K562 (cell line): ENCODE results near the gene GLYAT. TPM values are rescaled to one million over a fixed set of nuclear protein-coding genes. Genes with fewer than 3 reads are reported as not detected.

Source experiments
- E2F3 ChIP-seq: fragments of 250-450 bp; sonication (Bioruptor Pico); IDR thresholded peaks from 2 replicates; pipeline ENCODE4 v1.4.0; 2020; ENCODE audit warnings: mild to moderate bottlenecking
- EHMT2 ChIP-seq: fragments of 450-650 bp; IDR thresholded peaks from 2 replicates; pipeline ENCODE4 v1.6.1; 2018; ENCODE audit warnings: antibody characterized with exemption
- ELF1 ChIP-seq: fragments of 200-800 bp; sonication (Bioruptor generic); IDR thresholded peaks from 2 replicates; pipeline ENCODE4 v1.6.1; 2016; ENCODE audit warnings: missing genetic modification characterization, missing compliant biosample characterization
- GABPA ChIP-seq: fragments of 200-800 bp; sonication (Bioruptor generic); conservative IDR thresholded peaks from 2 replicates; pipeline ENCODE4 v1.6.1; 2016; ENCODE audit warnings: low read depth, missing genetic modification characterization, missing compliant biosample characterization
- HOXB6 ChIP-seq: fragments of 250-450 bp; sonication (Bioruptor Pico); IDR thresholded peaks from 2 replicates; pipeline ENCODE4 v1.5.1; 2022; ENCODE audit warnings: mild to moderate bottlenecking, borderline replicate concordance
- MBD2 ChIP-seq: sonication (generic); IDR thresholded peaks from 2 replicates; pipeline ENCODE4 v1.6.1; 2016; ENCODE audit warnings: low read depth, borderline replicate concordance
- MEF2A ChIP-seq: IDR thresholded peaks from 2 replicates; pipeline ENCODE4 v1.6.1; 2011; ENCODE audit warnings: low read depth, mild to moderate bottlenecking, low read length, moderate library complexity; ENCODE audit not compliant: control insufficient read depth
- MLX ChIP-seq, 2 experiments: fragments of 450-650 bp in 1 of 2; sonication (generic) in 1 of 2; formaldehyde crosslinking; conservative IDR thresholded peaks; 2 replicates each; pipeline versions ENCODE4 v1.4.0 to v1.8.1; 2020 to 2022; ENCODE audit warnings: mild to moderate bottlenecking in 1 of 2, missing genetic modification reagents in 1 of 2
- NCOA6 ChIP-seq: fragments of 450-650 bp; IDR thresholded peaks from 2 replicates; pipeline ENCODE4 v1.6.1; 2017; ENCODE audit warnings: mild to moderate bottlenecking
- RBM15 ChIP-seq: fragments of 200-400 bp; formaldehyde crosslinking; IDR thresholded peaks from 2 replicates; pipeline ENCODE4 v1.6.1; 2018; ENCODE audit warnings: mild to moderate bottlenecking, low read length, moderate library complexity; ENCODE audit not compliant: insufficient read depth
- SIN3A ChIP-seq, 2 experiments: fragments of 150-350 bp in 1 of 2; IDR thresholded peaks; 2 replicates each; pipeline ENCODE4 v1.6.1; 2011 to 2016; ENCODE audit warnings: borderline replicate concordance in 2 of 2, low read depth in 2 of 2, low read length in 2 of 2, mild to moderate bottlenecking in 2 of 2, moderate library complexity in 2 of 2; ENCODE audit not compliant: control insufficient read depth in 1 of 2
- SMAD2 ChIP-seq: fragments of 150-350 bp; IDR thresholded peaks from 2 replicates; pipeline ENCODE4 v1.6.1; 2014; ENCODE audit warnings: low read depth, mild to moderate bottlenecking, low read length
- SRSF9 ChIP-seq: fragments of 200-400 bp; formaldehyde crosslinking; IDR thresholded peaks from 2 replicates; pipeline ENCODE4 v1.6.1; 2017; ENCODE audit warnings: low read depth, low read length, borderline replicate concordance
- TEAD4 ChIP-seq, 2 experiments: sonication (generic) in 1 of 2; formaldehyde crosslinking in 1 of 2; IDR thresholded peaks; 2 replicates each; pipeline versions ENCODE4 v1.6.1 to v1.8.0; 2012 to 2022; ENCODE audit warnings: borderline replicate concordance in 1 of 2, inconsistent platforms in 1 of 2, low read length in 1 of 2, mild to moderate bottlenecking in 1 of 2, missing genetic modification reagents in 1 of 2
- polyA plus RNA-seq, 8 experiments: library from polyadenylated mRNA; depleted of rRNA in 4 of 8; stranded (reverse) in 5 of 8; unstranded in 3 of 8; fragments of >200 nt; fragmentation: Nextera tagmentation in 2 of 8; fragmentation: Illumina TruSeq in 1 of 8; extraction: Ambion mirVana in 2 of 8; extraction: Trizol in 1 of 8; gene quantifications; 2 replicates each; pipeline versions ENCODE4 v1.2.1 to v1.2.3, GENCODE V29; 2011 to 2014; ENCODE audit warnings: inconsistent platforms in 1 of 8, missing spikeins in 1 of 8
- total RNA-seq, 7 experiments: library from RNA; depleted of rRNA in 6 of 7; stranded (reverse); fragments of >200 nt in 6 of 7; fragmentation: Illumina TruSeq in 2 of 7; extraction: Trizol in 2 of 7; gene quantifications; 2 replicates each; pipeline versions ENCODE4 v1.2.1 to v1.2.3, GENCODE V29; 2011 to 2021; ENCODE audit warnings: low replicate concordance in 1 of 7
- TF ChIP-seq, protein P1 (sequence below): fragments of 250-450 bp; sonication (Bioruptor Pico); IDR thresholded peaks from 2 replicates; pipeline ENCODE4 v1.5.0; 2020; ENCODE audit warnings: mild to moderate bottlenecking
- TF ChIP-seq, protein P2 (sequence below): fragments of 200-800 bp; sonication (Bioruptor generic); IDR thresholded peaks from 2 replicates; pipeline ENCODE4 v1.6.1; 2017; ENCODE audit warnings: missing genetic modification characterization, missing compliant biosample characterization
- TF ChIP-seq, protein P3 (sequence below), 2 experiments: fragments of 450-650 bp; IDR thresholded peaks; 2 replicates each; pipeline ENCODE4 v1.6.1; 2018; ENCODE audit warnings: mild to moderate bottlenecking in 2 of 2, low read depth in 1 of 2; ENCODE audit not compliant: partially characterized antibody in 2 of 2

GLYAT gene
- total and polyA plus RNA-seq, 9 of the 15 experiments (the other 6 are each of a cell fraction or from before 2014, with no cell fraction given), result not detected

DNA sequence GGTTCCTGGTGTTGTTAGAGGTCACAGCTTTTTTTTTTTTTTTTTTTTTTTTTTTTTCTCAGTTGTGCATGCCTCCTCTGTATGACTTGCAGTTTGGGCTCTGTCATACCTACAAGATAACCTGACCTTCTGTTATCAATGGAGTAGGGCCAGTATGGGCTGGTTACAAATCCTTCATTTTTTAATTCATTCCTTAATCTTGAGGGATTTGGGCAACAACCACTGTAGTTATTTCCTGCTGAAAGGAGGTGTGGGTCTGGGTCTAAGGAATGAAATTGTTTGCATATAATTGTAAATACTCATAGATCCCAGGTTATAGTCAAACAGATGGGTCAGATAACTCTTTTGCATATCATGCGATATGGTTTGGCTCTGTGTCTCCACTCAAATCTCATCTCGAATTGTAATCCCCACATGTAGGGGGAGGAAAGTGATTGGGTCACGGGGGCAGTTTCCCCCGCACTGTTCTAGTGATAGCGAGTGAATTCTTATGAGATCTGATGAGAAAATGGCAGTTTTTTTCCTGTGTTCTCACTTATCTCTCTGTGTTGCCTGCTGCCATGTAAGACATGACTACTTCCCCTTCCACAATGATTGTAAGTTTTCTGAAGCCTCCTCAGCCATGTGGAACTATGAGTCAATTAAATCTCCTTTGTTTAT is 14.1 kb upstream of the GLYAT start (continued):
- TF ChIP-seq SMAD2 (no peak), RBM15 (no peak), EHMT2 (peak; percentile 76), MBD2 (no peak), NCOA6 (no peak), E2F3 (CRISPR knock-in tag) (no peak), SIN3A (IDR thresholded peaks at IDR 0.05; ENCODE audit: borderline replicate concordance in 2 of 2, control insufficient read depth in 1 of 2, low read depth in 2 of 2, low read length in 2 of 2) (no peak), ELF1 (tag) (peak; percentile 44), GABPA (peak; percentile 36; the same call in 1 of the 2 replicates), SRSF9 (no peak), TEAD4 (IDR thresholded peaks at IDR 0.05; ENCODE audit: low read length) (peak; percentile 80), TEAD4 (CRISPR knock-in tag; IDR thresholded peaks at IDR 0.05; ENCODE audit: borderline replicate concordance) (no peak), MLX (CRISPR knock-in tag; conservative IDR thresholded peaks at IDR 0.05) (no peak), MEF2A (no peak), HOXB6 (no peak)
- TF ChIP-seq, protein P1, sequence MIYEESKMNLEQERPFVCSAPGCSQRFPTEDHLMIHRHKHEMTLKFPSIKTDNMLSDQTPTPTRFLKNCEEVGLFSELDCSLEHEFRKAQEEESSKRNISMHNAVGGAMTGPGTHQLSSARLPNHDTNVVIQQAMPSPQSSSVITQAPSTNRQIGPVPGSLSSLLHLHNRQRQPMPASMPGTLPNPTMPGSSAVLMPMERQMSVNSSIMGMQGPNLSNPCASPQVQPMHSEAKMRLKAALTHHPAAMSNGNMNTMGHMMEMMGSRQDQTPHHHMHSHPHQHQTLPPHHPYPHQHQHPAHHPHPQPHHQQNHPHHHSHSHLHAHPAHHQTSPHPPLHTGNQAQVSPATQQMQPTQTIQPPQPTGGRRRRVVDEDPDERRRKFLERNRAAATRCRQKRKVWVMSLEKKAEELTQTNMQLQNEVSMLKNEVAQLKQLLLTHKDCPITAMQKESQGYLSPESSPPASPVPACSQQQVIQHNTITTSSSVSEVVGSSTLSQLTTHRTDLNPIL (CRISPR knock-in tag), result no peak
- TF ChIP-seq, protein P2, sequence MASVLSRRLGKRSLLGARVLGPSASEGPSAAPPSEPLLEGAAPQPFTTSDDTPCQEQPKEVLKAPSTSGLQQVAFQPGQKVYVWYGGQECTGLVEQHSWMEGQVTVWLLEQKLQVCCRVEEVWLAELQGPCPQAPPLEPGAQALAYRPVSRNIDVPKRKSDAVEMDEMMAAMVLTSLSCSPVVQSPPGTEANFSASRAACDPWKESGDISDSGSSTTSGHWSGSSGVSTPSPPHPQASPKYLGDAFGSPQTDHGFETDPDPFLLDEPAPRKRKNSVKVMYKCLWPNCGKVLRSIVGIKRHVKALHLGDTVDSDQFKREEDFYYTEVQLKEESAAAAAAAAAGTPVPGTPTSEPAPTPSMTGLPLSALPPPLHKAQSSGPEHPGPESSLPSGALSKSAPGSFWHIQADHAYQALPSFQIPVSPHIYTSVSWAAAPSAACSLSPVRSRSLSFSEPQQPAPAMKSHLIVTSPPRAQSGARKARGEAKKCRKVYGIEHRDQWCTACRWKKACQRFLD, result no peak; the same call in 1 of the 2 replicates
- TF ChIP-seq, protein P3, sequence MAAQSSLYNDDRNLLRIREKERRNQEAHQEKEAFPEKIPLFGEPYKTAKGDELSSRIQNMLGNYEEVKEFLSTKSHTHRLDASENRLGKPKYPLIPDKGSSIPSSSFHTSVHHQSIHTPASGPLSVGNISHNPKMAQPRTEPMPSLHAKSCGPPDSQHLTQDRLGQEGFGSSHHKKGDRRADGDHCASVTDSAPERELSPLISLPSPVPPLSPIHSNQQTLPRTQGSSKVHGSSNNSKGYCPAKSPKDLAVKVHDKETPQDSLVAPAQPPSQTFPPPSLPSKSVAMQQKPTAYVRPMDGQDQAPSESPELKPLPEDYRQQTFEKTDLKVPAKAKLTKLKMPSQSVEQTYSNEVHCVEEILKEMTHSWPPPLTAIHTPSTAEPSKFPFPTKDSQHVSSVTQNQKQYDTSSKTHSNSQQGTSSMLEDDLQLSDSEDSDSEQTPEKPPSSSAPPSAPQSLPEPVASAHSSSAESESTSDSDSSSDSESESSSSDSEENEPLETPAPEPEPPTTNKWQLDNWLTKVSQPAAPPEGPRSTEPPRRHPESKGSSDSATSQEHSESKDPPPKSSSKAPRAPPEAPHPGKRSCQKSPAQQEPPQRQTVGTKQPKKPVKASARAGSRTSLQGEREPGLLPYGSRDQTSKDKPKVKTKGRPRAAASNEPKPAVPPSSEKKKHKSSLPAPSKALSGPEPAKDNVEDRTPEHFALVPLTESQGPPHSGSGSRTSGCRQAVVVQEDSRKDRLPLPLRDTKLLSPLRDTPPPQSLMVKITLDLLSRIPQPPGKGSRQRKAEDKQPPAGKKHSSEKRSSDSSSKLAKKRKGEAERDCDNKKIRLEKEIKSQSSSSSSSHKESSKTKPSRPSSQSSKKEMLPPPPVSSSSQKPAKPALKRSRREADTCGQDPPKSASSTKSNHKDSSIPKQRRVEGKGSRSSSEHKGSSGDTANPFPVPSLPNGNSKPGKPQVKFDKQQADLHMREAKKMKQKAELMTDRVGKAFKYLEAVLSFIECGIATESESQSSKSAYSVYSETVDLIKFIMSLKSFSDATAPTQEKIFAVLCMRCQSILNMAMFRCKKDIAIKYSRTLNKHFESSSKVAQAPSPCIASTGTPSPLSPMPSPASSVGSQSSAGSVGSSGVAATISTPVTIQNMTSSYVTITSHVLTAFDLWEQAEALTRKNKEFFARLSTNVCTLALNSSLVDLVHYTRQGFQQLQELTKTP (IDR thresholded peaks at IDR 0.05; ENCODE audit: low read depth in 1 of 2, partially characterized antibody in 2 of 2), result peak in 1 of 2 experiments; percentile 32
